HG03342 (cell line): ENCODE results near the gene ZNF772.
"Not testable (repeated sequence)": the region's sequence is repeated elsewhere in the genome, so short reads cannot be mapped to it uniquely, and the experiment has no call there.

ENCODE experiments used
- ATAC-seq: cut with Tn5 transposase; IDR thresholded peaks from one replicate; pipeline ENCODE4 v1.9.1; 2021; ENCODE audit warnings: mild to moderate bottlenecking, moderate library complexity; ENCODE audit not compliant: unreplicated experiment

ZNF772 gene

DNA sequence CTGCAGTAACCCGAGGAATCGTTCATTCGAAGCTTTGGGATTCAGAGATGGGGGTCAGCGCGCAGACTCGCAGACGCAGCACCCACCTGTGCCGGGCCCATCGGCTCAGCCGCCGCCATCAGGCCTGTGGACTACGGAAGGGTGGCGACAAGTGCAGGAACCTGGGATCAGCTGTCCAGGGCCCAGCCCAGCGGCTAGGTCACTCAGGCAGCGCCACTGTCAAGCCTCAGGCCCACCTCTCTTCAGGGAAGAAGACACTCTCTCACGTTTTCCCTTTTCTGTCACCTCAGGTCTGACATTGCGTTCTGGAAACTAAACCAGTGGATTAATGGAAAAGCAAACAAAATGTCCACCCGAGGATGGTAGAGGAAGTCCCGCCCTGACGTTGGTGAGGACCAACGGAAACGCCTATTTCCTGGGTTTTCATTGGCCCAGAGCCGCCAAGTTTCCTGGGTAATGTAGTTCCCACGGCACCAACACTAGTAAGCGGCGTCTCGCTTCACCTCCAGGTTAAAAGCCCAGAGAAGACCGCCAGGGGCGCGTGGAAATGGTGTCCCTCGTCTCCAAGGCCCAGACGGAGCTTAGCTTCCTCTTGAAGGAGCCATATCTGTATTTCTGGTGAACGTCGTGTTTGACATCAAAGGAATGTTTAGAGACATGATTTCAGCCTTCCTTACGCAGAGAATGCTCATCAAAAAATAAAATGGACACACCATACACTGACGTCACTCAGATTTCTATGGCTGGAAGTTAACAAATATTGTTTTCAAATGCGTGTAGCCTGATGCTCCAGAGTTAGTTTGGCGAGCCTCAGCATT, at the start of gene ZNF772:
Gene ZNF772 (minus strand): TSS at position 376 of the 818 bp plus-strand sequence. CDS start 257 bp downstream, at position 119.
- ATAC-seq, result peak; percentile 90

DNA sequence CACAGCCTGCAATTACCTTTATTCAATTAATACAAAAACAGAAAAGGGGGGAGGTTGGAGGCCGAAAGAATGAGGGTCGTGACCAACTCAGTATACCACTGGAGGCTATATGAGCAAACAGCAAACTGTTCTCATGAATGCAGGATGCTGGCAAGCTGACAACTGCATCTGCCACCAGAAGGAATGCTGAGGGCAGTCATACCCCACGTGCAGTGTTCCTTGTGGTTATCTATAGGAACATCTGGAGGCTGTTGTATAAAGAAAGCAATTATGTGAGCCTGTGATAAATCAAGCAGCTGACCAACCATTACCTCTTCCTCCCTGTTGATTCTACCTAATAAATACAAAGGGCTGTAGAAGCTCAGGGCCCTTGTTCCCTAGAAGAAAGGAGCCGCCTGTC, 40.7 kb upstream of the ZNF772 start:
- not testable (repeated sequence) for ATAC-seq

DNA sequence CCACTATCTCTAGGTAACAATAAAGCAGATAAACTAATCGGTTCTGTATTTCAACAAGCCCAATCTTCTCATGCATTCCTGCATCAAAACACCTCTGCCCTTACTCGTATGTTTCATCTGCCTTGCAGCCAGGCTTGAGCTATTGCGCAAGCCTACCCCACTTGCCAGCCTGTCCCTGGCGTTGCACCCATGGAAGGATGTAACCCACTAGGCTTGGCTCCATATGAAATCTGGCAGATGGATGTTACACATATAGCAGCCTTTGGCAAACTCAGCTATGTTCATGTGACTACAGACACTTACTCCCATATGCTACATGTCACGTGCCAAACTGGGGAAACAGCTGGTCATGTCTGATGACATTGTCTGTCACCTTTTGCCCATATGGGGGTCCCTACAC, 37.9 kb upstream of the ZNF772 start:
- ATAC-seq, result no peak

DNA sequence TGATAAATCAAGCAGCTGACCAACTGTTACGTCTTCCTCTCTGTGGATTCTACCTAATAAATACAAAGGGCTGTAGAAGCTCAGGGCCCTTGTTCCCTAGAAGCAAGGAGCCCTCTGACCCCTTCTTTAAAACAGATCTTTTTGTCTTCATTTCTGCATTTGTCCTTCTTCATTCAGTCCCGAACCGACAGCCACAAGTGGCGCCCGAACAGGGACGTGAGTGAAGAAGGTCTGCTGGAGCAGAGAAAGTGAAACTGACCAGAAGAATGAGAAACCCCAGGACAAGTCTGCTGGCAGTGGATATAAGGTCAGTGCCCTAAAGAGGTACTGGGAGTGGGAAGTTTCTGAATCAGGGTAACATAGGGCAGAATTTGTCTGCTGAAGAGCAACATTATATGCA, 35.5 kb upstream of the ZNF772 start:
- no peak for ATAC-seq

DNA sequence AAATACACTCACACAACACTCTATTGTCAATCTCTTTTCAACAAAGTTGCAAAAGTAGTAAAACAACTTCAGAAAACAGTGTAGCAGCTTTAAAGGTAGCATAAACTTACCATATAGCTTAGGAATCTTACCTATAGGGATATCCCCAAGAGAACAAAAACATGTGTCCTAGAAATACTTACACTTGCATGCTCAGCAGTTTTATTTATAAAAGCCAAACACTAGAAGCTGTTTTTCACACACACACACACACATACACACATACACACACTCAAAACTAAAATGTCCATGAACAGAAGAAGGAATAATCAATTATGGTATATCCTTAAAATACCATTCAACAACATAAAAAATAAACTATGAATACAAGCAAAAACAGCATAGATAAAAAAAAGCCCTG, 34.1 kb upstream of the ZNF772 start:
- ATAC-seq, result no peak

DNA sequence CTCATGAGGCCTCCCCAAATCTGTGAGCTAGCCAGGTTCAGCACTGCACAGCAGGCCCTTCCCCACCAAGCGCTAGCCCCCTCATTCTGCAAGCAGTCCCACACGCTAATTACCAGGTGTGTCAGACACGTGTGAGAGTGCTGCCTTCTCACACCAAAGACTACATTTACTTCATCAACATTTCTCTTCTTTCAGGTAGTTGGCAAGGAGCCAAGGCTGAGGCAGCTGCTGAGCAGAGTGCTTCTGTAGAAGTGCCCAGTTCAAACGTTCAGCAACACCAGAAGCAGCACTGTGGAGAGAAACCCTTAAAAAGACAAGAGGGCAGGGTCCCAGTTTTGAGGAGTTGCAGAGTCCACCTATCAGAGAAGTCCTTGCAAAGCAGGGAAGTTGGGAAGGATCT, 28.8 kb upstream of the ZNF772 start:
- no peak for ATAC-seq

DNA sequence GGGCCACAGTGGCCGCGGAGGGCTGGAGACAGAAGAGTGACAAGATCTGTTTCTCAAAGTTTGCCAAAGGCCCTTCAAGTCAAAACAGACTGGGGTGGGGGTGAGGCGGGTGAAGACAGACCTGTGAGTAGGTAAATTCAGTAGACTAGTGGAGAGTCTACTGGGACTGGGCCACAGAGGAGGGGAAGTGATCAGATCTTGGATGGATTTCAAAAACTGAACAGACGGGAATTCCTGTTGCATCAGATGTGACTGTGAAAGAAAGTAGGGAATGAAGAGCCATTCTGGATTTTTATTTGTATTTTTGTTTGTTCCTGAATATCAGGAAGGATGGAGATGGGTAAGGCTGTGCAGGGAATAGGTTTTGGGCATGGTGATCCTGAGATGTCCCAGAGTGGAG, 23.0 kb upstream of the ZNF772 start:
- ATAC-seq, result not testable (repeated sequence)

DNA sequence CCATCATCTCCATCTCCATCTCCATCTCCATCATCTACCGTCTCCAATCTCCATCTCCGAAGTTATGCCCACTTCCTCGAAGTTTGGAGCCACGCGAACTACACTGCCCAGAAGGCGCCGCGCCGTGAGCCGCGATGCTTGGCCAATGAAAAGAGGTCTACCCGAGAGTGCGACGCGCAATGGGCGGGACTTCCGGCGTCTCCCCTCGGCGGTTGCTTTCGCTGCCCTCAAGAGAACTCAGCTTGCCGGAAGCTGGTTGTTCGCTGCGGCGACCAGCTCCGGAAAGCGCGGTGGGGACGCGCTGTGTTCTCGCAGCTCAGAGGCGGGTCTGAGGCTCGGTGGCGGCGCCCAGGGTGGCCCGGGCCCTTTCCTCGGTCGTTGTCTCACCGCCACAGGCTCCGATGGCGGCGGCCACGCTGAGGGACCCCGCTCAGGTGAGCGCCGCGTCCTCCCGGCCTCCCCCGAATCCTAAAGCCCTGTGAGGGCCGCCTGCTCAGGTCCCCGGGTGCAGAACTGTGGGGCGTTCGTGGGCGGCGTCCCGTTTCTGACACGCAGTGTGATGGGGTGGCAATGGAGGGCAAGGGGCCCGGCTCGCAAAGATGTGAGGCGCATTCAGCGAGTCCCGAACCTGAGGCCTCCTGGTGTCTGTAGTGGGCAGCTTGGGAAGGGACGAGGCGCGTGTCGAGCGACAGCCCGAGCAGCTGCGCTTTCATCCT, 22.5 kb upstream of the ZNF772 start, which contains the start of gene ZNF773:
Gene ZNF773 (plus strand): TSS at position 259 of the 716 bp plus-strand sequence. CDS start 143 bp downstream, at position 402.
- peak; percentile 96 for ATAC-seq

DNA sequence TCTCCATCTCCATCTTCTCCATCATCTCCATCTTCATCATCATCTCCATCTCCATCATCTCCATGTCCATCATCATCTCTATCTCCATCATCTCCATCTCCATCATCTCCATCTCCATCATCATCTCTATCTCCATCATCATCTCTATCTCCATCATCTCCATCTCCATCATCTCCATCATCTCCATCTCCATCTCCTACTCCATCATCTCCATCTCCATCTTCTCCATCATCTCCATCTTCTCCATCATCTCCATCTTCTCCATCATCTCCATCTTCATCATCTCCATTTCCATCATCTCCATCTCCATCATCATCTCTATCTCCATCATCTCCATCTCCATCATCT, 21.9 kb upstream of the ZNF772 start:
- not testable (repeated sequence) for ATAC-seq

DNA sequence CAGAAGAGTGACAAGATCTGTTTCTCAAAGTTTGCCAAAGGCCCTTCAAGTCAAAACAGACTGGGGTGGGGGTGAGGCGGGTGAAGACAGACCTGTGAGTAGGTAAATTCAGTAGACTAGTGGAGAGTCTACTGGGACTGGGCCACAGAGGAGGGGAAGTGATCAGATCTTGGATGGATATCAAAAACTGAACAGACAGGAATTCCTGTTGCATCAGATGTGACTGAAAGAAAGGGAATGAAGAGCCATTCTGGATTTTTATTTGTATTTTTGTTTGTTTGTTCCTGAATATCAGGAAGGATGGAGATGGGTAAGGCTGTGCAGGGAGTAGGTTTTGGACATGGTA, 10.9 kb upstream of the ZNF772 start:
- not testable (repeated sequence) for ATAC-seq

DNA sequence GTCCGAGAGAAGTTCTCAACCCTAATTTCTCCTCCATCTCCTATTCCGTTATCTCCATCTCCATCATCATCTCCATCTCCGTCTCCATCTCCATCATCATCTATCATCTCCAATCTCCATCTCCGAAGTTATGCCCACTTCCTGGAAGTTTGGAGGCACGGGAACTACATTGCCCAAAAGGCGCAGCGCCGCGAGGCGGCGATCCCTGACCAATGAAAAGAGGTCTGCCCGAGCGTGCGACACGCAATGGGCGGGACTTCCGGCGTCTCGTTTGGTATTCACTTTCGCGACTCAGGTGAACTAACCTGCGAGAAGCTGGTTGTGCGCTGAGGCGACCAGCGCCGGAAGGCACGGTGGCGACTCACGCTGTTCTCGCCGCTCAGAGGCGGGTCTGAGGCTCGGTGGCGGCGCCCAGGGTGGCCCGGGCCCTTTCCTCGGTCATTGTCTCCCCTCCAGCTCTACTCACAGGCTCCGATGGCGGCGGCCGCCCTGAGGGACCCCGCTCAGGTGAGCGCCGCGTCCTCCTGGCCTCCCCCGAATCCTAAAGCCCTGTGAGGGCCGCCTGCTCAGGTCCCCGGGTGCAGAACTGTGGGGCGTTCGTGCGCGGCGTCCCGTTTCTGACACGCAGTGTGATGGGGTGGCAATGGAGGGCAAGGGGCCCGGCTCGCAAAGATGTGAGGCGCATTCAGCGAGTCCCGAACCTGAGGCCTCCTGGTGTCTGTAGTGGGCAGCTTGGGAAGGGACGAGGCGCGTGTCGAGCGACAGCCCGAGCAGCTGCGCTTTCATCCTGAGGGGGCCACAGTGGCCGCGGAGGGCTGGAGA, 10.3 kb upstream of the ZNF772 start, which contains the start of gene ZNF419:
Gene ZNF419 (plus strand): TSS at position 274 of the 822 bp plus-strand sequence. CDS start 201 bp downstream, at position 475.
- ATAC-seq, result peak; percentile 95

DNA sequence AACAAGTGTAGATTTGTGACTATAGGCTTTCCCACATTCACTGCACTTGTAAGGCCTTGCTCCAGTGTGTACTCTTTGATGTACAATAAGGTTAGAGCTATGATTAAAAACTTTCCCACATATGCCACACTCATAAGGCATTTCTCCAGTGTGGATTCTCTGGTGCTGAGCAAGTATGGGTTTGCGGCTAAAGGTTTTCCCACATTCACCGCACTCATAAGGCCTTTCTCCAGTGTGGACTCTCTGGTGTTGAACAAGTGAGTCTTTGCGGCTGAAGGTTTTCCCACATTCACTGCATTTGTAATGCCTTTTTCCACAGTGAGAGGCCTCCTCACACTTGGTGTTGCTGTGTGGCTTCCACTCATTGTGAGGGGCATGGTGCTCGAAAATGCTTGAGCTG, 3.7 kb downstream of the ZNF772 start:
- no peak for ATAC-seq

DNA sequence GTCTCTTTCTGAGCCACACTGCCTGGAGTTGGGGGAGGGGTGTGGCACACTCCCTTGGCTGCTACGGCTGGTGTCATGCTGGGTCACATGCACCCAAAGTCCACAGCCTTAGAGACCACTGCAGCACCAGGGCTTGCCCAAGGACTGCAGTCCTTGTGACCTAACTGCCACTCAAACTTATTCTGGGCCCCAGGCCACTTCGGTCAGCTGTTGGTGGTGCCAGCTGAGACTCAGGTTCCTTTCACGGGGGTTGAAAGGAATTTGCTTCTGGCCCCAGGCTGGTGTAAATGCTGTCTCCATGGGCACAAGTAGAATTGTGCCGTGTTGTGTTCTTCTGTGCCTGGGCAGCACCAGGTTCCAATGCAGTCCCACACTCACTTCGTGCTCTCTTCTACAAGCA, 10.9 kb downstream of the ZNF772 start:
- ATAC-seq, result no peak

DNA sequence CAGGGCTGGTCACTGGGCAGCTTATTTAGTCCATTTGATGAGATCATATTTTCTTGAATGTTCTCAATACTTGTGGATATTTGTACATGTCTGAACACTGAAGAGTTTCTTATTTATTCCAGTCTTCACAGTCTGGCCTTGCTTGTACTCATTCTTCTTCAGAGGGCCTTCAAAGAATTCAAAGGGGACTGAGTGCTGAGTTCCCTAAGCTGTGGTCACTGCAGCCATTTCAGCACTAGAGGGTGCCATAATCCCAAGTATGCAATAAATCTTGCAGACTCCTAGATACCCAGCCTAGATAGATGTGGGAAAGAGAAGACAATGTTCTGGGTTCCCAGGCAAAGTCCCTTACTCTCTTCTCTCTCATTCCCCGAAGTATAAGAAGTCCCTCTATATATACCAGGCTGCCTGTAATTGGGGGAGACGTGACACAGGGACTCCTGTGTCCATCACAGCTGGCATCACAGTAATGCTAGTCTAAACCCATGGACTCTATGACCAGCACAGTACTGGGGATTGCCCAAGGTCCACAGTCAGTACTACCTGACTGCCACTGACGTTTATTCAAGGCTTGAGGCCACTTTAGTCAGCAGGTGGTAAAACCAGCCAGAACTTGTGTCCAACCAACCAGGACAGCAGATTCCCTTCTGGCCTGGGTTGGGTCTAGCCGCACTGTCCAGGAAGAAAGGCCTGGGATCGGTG, 11.5 kb downstream of the ZNF772 start:
- ATAC-seq, result no peak

DNA sequence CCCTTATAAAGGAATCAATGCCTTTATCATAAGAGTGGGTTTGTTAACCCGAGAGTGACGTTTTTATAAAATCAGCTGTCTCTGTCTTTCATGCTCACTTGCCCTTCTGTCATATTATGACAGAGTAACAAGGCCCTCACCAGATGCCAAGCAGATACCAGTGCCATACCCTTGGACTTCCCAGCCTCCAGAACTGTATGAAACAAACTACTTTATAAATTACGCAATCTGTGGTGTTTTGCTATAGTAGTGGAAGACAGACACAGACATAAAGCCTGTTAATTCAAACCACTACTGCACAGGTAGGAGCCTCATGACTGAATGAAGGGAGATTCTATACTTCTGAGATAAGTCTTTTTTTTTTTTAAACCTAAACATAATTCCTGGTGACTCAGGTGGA, 25.1 kb downstream of the ZNF772 start:
- no peak for ATAC-seq

DNA sequence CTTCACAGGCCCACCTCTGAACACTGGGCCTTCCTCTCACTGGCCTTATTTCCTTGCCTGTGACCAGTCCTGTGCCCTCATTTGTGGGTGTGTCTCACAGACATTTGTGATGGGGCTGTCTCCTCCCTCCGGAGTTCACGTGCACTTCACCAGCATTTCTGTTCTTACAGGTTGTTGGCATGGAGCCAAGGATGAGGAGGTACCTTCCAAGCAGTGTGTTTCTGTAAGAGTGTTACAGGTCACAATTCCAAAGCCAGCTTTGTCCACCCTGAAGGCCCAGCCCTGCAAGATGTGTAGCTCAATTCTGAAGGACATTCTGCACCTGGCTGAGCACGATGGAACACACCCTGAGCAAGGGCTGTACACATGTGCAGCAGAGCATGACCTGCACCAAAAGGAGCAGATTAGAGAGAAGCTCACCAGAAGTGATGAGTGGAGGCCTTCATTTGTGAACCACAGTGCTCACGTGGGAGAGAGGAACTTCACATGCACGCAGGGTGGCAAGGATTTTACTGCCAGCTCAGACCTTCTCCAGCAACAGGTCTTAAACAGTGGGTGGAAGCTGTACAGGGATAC, 34.2 kb downstream of the ZNF772 start:
- ATAC-seq, result no peak

DNA sequence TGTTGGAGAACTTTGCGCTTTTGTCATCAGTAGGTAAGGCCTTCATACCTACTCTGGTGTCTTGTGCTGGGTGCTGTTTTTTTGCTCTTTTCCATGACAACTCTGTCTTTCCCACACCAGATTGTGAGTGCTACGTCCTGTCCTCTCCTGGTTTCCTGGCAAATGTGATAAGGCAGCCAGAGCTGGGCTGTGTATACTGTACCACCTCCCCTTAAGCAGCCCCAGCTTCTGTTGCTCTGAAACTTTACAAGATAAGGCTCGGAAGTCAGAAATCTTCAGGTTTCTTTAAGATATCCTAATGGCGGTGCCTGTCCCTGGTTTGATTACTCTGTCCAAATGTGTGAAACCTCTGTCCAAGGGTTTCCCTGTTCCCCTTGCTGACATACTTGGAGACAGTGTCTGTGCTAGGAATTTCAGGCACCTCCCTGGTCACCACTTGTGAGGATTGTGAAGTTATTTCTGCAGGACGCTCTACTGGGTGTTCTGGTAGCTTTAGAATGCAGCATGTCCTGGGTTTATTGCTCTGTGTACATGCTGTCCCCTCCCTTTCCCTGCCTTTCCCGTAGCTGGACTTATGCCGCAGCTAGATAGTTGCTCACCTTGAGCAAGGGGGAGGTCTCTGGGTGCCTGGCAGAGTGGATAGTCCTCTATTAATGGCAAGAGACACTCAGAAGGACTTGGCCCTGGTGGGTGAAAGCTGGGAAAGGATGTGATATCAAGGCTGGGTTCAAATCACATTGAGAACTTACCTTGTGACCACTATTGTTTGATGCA, 35.2 kb downstream of the ZNF772 start:
- ATAC-seq, result no peak

DNA sequence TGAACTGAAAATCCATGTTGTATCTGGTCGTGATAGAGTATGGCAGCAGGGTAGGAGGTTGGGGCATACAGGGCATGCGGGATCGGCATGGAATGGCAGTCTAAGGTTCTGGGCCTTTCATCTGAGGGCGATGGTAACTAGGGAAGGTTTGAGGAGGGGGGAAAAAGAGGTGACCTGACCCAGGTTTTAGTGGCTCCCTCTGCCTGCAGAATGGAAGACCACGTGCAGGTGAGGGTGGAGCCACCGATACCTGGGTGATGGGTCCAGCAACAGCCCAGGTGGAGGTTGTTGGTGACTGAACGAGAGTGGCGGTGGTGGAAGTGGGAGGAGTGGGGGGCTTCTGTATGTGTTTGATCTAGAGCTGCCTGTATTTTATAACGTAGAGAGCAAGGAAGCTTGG, 38.4 kb downstream of the ZNF772 start:
- ATAC-seq, result no peak

DNA sequence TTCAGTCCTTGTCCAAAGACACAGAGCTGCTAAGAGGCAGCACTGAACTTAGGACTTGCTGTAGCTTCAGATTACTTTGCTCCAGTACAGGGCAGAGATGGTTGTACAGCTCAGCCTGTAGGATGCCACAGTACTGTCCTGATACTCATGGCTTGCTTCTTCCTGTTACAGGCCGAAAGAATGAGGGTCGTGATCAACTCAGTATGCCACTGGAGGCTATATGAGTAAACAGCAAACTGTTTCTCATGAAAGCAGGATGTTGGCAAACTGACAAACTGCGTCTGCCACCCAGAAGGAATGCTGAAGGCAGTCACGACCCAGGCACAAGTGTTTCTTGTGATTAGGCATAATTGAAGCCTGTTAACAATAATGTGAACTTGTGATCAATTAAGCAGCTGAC, 39.4 kb downstream of the ZNF772 start:
- ATAC-seq, result no peak

DNA sequence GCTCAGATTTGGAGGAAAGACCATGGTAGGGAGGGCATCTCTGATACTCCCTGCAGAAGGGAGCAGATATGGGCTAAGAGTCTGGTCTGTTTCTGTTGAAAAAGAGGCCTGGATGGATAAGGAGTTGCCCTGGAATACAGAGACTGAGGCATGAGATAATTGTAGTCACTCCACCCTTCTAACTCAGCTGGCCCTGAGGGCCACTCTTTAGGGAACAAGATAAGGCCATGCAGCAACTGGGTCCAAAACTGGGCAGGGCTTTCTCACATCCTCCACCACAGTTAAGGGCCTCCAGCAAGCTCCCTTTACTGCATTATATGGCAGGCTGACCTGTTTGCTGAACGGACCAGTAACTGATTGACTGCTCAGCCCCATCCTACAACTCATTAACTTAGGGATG, 40.9 kb downstream of the ZNF772 start:
- no peak for ATAC-seq
